Esophagus mucosa (tissue), 1 donor: ENCODE data around the gene SLC35A3. TPM values are rescaled to one million over a fixed set of nuclear protein-coding genes. Genes with fewer than 3 reads are reported as not detected.
"Not testable (repeated sequence)": the region's sequence is repeated elsewhere in the genome, so short reads cannot be mapped to it uniquely, and the experiment has no call there.

ENCODE experiments used
- ATAC-seq: fragments of 200-7000 bp; cut with Tn5 transposase; one replicate; pipeline ENCODE4 v1.9.1; 2020
- total RNA-seq: library from RNA; stranded (reverse); gene quantifications from one replicate; pipeline ENCODE4 v1.2.4, GENCODE V29; 2023
- donor health status: DM: yes; HTN: yes; CAD: no.

SLC35A3 gene
- total RNA-seq, 1 donor from 2014 or later = 21.9 TPM

- peak; percentile 22 for ATAC-seq
Observed at GRCh38 chr1:100036718-100037655, 67.2 kb downstream of the SLC35A3 start.

GRCh38 chr1:100037656-100037926, 67.8 kb downstream of the SLC35A3 start:
- no peak for ATAC-seq

GRCh38 chr1:100037927-100038659, 68.3 kb downstream of the SLC35A3 start:
- peak; percentile 99 for ATAC-seq

DNA sequence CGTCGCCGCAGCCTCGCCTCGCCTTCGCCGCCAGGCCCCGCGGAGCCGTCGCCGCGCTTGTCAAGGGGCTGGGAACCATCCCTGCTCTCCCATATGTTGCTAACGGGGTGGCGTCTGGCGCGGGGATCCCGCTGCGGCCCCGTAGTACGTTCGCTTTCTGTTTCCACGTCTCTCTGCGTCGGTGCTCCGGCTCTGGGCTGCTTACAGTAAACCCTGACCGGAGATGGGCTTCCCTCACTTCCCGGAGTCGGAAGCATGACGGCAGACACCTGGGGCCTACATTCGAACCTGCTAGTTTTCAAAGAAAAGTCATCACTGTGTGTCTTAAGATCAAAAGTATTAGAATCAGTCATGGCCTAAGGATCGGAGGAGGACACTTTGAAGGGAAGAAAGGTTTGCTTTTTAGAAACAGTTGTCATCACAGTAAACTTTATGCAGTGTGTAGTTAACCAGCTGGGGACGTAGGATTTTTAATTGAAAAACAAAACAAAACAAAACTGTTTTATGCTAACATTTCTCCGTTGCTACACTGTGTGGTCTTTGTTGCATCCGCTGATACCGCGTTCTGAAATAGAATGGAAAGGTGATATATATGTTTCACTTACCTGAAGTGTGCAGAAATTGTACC, 69.0 kb downstream of the SLC35A3 start:
- peak; percentile 57 for ATAC-seq

DNA sequence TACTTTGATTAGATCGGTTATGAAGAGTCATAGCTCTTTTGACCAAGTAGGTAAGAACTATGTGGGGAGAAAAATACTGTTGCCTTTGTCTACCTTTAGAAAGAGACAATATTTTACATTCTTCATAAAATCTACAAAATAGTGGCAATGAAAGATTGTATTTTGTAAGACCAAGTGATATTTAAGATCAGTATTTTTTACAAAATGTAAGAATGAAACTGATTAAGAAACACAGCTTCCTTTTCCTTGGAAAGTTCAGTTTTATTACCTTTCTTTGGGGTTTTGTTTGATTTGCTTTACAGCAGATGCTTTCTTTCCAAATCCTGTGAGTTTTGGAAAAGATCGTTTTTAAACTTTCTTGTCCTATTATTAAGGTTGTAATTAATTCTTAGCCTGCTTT, 69.8 kb downstream of the SLC35A3 start:
- no peak for ATAC-seq

GRCh38 chr1:100045206-100045605, 75.4 kb downstream of the SLC35A3 start:
- ATAC-seq = no peak

DNA sequence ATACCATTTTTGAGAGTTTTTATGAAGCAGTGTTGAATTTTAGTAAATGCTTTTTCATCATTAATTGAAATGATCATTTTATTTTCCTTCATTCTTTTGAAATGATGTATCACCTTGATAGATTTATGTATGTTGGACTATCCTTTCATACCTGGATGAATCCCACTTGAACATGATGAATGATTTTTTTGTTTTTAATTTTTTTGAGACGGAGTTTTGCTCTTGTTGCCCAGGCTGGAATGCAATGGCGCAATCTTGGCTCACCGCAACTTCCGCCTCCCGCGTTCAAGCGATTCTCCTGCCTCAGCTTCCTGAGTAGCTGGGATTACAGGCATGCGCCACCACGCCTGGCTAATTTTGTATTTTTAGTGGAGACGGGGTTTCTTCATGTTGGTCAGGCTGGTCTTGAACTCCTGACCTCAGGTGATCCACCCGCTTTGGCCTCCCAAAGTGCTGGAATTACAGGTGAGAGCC, 77.5 kb downstream of the SLC35A3 start:
- ATAC-seq = not testable (repeated sequence)

DNA sequence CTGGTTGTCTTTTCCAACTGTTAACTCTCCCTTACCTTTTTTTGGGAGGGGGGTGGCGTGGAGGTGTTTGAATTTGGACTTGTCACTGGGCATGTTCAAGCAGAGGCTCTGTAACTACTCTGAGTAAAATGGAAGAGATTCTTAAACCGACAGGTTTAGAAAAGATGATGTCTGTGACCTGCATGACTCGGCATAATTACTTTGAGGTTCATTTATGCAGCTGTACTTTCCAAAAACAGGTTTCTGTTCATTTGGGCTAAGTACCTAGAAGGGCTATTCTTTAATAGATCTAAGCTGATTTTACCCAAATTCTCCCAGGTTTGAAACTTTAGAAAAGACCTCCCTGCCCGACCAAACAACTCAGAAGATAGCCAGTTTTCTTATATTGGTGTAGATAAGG, 80.3 kb downstream of the SLC35A3 start:
- ATAC-seq = peak; percentile 62

- ATAC-seq = peak; percentile 38
Observed at GRCh38 chr1:100051401-100051800, 81.6 kb downstream of the SLC35A3 start.

DNA sequence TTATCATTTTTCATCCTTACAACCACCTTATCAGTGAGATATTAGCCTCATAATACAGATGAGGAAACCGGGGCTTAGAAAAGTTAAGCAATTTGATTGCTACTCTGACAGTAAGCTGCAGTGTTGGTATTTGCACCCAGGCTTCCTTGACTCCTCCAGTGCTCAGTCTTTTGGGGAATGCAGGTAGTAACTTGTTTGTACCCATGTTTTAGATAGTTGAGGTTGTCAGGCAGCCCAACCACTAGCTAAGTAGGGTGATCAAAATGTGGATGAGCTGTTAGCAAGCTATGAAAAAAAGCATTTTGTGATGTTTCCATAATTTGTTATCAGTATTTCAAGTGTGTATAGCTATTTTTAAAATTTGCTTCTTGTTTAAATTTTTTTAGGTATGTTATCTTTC, 82.1 kb downstream of the SLC35A3 start:
- peak; percentile 70 for ATAC-seq

- no peak for ATAC-seq
Observed at GRCh38 chr1:100053119-100053518, 83.3 kb downstream of the SLC35A3 start.

GRCh38 chr1:100053727-100054126, 83.9 kb downstream of the SLC35A3 start:
- ATAC-seq = no peak

GRCh38 chr1:100061681-100062080, 91.9 kb downstream of the SLC35A3 start:
- no peak for ATAC-seq

GRCh38 chr1:100065183-100065968, 95.6 kb downstream of the SLC35A3 start:
- ATAC-seq = no peak

DNA sequence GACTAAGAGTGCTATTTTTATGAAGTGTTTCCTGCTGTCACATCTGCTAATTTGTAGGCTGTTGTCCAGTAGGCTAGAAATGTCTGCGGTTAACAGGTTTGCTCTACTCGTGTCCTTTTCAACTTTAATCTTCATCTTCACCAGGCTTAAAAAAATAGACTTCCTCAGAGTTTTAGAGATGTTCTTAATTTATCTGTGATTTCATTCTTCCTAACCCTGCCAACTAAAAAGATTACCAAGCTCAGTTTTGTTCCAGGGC, 96.1 kb downstream of the SLC35A3 start:
- no peak for ATAC-seq

DNA sequence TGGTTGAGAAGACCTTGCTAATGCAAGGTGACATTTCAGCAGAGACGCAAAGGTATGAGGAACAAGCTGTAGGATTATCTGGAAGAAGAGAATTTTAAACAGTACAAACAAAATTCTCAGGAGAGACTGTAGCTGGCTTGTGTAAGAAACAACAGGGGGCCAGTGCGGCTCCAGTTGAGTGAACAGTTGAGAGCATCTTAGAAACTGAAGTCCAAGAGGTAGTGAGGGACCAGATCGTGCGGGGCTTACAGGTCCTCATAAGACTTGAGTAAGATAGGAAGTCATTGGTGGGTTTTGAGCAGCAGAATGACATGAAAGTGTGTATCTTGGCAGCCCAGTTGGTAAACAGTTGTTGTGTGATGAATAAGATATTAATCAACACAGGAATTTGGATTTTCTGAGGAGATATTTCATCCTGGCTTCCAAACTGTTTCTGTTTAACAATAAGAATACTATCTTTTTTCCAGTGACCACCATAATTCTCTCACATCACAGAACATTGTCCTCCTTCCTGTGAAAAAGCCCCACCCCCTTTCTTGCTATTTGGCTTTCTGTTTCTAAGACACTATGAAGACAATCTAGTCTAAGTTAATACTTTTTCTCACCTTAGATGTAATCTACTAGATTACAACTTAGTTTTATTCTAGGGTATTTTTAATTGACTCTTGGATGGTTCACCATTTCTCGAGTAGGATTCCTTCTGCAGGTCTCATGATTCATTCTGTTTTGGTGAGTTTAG, 100.6 kb downstream of the SLC35A3 start:
- ATAC-seq = no peak

- ATAC-seq = no peak
Observed at GRCh38 chr1:100073531-100073930, 103.7 kb downstream of the SLC35A3 start.

DNA sequence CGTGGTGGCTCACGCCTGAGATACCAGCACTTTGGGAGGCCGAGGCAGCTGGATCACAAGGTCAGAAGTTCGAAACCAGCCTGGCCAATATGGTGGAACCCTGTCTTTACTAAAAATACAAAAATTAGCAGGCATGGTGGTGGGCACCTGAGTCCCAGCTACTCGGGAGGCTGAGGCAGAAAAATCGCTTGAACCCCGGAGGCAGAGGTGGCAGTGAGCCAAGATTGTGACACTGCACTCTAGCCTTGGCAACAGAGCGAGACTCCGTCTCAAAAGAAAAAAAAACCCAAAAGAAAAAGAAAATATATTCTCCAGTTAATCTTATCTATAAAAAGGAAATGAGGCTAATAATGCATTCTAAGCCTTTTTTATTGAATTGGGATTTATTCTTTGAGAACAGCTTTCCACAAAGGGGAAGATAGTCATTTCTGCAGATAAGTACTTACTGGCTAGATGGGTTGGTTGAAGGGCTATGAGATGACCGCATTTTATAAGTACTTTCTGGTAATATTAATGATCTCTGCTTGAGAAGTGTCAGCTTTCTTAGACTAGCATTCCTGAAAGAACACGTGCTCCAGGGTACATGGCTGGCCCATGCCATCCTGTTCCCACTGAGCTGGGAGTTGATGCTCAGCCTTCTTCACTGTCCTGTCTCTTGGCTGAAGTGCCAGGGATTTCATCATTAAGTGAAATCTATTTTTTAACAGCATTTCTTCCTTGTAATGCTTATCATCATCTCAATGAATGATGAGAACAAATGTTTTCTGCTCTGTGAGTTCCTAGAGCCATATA, 105.0 kb downstream of the SLC35A3 start:
- no peak for ATAC-seq

DNA sequence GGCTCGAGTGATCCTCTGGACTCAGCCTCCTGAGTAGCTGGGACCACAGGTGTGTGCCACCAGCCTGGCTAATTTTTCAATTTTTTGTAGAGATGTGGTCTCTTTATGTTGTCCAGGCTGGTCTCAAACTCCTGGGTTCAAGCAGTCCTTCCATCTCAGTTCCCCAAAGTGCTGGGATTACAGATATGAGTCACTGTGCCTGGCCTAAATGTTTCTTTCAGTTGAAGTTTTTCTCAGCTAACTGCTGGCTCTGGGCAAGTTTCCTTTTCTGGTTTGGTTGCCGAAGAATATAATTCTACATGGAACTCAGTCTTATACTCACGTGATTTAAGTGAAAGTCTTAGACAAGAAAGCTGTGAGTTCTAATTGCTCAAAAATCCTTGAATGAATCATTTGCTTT, 106.0 kb downstream of the SLC35A3 start:
- ATAC-seq = no peak

DNA sequence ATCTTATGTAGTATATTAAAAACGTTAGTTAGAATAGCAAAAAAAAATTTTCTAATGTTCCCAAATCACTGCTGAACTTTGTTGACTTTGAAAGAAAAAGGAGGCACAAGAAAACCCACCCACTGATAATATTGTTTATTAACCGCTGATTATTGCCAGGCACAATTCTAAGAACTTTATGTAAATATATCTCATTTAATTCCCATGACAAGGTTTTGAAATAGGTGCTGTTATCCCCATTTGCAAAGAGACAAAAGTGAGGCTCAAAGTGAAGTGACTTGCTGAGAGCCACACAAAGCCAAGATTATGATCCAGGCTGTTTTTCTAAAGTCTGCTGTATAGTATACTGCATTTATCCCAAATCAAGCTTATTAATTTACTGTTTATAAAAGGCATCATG, 106.5 kb downstream of the SLC35A3 start:
- no peak for ATAC-seq

DNA sequence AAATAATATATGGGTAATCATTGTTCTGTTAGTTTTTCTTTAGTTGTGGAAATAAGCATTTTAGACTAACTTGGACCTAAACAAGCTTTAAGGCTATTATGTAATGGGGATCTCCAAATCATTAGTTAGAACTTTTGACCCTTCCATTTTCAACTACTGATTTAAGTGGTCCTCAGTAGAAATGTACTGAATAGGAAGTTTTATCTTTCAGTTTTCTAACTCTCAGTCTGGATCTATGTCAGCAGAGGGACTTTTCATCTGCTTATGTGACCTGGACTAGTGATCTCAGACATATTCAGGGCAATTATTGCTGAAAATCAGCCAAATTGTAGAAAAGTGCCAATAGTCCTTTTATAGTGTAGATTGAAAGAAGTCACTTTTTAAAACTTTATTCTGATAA, 106.9 kb downstream of the SLC35A3 start:
- ATAC-seq = no peak
